Astrocyte of the hippocampus (primary cell): Measurements from ENCODE around the gene WDR18.
A peak's percentile ranks its signal among the peaks of the same experiment; 100 is the strongest.

Experiments
- DNase-seq: peaks from one replicate; pipeline ENCODE4 v3.0.0; 2011; ENCODE audit warnings: low read depth, low spot score

The WDR18 gene

DNA sequence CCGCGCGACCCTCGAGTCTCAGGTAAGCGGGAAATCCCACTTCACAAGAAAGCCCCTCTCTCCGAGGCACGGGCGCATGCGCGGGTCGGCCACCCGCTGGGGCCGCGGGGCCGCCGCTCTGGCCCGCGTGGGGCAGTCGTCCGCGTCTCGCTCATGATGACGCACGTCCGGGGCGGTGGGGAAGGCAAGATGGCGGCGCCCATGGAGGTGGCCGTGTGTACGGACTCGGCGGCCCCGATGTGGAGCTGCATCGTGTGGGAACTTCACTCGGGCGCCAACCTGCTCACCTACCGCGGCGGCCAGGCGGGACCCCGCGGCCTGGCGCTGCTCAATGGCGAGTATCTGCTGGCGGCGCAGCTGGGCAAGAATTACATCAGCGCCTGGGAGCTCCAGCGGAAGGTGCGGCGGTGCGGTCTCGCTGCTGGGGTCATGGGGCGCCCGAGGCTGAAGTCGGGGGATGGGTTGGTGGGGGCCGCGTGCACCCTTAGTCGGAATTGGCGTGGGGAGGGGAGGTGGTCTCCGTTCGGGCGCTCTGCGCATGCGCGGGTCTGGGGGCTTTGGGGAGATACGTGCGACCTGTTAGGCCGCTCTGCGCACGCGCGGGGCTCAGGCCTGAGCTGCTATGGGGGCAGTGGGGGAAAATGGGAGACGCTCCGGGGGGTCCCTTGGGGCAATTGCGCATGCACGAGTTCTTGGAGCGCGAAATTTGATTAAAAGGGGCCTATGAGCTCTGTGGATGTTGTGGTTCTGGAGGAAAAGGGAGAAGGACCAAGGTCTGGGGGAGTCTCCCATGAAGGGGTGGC, at the start of gene WDR18:
TSS of gene WDR18 (plus strand) at position 181 of the 803 bp plus-strand sequence. CDS start at position 190, 9 bp downstream.
- DNase-seq = peak; percentile 96

GRCh38 chr19:934865-935479, 49.2 kb upstream of the WDR18 start:
- peak; percentile 71 for DNase-seq

GRCh38 chr19:936175-936546, 48.0 kb upstream of the WDR18 start:
- no peak for DNase-seq

DNA sequence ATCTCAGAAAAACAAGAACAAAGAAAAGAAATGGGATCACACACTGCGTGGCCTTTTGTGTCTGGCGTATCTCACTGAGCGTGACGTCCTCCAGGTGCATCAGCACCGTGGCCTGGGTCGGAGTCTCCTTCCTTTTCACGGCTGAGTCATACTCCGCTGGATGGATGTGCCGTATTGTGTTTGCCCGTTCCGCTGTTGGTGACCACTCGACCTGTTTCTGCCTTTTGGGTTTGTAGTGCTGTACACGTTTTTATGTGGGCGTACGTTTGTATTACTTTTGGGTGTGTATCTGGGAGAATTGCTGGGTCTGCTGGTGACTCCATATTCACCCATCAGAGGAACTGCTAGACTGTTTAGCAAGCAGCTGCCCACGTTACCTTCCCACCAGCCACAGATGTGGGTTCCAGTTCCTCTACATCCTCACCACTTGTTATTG, 46.9 kb upstream of the WDR18 start:
- no peak for DNase-seq

- no peak for DNase-seq
Measured at GRCh38 chr19:938233-938923, 45.8 kb upstream of the WDR18 start.

DNA sequence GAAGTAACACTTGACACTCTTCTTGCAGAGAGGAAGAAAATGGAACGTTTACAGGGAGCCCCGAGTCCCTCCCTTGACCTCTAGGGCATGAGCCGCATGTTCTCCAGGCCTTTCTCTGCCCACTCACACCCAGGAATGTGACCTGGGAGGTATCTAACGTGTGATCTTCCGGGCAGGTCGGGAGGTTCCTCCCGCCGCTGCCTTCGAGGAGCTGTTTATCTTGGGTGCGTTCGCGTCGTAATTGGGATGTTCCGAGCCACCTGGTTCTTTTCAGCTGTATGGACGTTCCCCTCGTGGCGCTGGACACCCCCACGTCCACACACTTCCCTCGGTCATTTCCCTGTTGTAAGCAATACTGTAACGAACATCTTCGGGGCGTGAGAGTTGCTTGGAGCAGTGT, 44.7 kb upstream of the WDR18 start:
- no peak for DNase-seq

- no peak for DNase-seq
Measured at GRCh38 chr19:939922-940321, 44.2 kb upstream of the WDR18 start.

- DNase-seq = peak; percentile 88
Measured at GRCh38 chr19:940591-941291, 43.4 kb upstream of the WDR18 start.

DNA sequence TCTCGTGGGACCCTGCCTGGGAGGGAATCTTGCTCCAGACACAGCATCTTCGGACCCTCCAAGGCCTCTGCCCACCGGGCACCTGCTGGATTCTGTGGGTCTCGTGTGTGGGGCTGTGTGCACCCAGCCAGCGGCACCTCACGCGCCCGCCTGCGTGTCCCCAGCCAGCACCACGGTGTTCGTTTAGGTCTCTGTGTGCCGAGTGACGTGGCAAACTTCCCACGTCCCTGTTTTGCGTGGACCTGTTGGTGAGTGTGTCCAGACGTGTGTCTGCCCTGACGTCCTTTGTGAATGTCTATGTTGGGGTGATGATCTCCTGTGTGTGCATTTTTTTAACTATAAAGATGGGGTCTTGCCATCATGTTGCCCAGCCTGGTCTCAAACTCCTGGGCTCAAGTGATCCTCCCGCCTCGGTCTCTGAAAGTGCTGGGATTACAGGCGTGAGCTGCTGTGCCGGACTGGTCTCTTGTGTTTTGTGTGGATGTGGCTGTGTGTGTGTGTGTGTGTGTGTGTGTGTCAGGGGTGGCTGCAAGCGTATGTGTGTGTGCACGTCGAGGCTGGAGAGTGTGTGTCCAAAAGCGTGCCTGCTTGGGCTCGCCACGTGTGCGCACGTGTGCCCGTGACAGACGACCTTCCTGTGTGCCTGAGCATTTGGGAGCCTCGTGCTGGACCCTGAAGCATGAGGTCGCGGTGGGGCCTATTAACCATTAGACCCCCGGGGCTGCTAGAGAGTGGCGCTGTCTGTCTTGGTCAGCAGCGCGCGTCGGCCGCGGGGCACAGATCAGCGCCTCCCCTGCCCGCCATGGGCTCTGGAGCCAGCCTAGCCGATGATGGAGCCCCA, 42.6 kb upstream of the WDR18 start:
- no peak for DNase-seq

GRCh38 chr19:942133-942645, 42.0 kb upstream of the WDR18 start:
- DNase-seq = no peak

GRCh38 chr19:943551-944170, 40.5 kb upstream of the WDR18 start:
- DNase-seq = no peak

DNA sequence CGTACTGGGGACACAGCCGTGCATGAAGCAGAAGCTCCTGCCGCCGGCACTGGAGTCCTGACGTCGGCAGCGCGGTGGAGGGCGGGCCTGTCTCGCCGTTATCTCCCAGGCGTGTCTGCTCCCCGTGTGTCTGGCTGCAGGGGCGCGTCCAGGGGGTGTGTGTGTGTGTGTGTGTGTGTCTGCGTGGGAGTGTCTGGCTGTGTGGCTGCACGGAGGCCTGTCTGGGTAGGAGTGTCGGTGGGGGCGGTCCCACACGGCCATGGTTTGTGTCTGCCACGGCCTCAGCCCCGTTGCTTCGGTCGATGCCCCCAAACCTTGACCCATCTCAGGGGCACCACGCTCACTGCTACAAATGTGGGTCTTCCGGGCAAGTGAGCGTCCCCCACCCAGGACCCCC, 40.0 kb upstream of the WDR18 start:
- no peak for DNase-seq

- DNase-seq = no peak
Measured at GRCh38 chr19:944663-945241, 39.4 kb upstream of the WDR18 start.

GRCh38 chr19:945401-946252, 38.5 kb upstream of the WDR18 start:
- DNase-seq = no peak

DNA sequence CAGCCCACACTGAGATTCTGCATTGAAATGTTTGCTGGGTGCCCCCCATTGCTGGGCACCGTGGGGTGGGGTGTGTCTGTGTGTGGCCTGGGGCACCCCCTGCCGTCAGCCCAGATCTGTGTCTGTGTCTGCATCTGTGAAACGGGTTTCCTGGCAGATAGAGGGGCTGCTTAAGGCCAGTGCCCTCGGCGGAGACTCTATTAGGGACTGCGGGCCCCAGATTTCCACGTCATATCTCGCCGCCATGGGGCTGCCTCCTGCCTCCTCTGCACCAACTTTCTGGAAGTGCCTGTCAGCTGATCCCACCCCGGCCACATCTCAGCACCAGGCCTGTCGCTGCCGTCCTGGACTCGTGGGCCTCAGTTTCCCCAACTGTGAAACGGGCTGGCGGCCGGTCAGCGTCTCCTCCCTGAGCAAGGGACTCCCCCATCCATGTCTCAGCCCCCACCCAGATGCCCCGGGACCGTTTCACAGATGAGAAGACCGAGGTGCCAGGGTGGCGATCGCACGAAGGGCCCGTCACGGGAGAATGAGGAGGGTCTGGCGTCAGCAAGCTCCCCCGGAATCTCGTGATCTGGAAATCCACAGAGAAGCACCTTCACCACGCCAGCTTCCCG, 36.9 kb upstream of the WDR18 start:
- no peak for DNase-seq

GRCh38 chr19:947707-948539, 36.2 kb upstream of the WDR18 start:
- no peak for DNase-seq

DNA sequence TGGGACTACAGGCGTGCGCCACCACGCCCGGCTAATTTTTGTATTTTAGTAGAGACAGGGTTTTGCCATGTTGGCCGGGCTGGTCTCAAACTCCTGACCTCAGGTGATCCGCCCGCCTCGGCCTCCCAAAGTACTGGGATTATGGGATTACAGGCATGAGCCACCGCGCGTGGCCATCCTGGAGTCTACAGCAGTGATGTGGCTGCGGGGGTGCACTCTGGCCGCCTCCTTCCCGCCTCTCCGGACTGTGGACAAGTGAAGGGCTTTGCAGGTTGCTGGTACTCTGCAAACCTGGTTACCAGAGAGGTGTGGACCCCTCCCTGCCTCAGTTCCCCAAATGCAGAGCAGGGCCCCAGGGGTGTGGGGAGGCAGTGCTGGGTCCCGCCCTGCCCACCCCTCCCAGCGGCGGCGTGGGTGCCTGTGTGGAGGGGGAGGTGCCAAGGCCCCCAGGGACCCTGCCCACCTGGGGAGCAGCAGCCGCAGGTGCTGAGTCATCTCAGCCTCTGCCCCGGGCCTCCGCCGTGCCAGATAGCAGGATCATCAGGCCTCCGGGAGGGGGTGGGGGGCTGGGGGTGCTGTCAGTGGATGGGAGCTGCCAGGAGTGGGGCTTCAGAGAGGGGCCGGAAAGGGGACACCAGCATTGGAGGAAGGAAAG, 35.2 kb upstream of the WDR18 start:
- DNase-seq = no peak
